Adrenal gland (tissue), 12 donors: ENCODE results near the gene NRXN2. TPM values are rescaled to one million over a fixed set of nuclear protein-coding genes. Genes with fewer than 3 reads are reported as not detected.

Source experiments
- DNase-seq, 7 donors: peaks; one replicate each; pipeline ENCODE4 v3.0.0-alpha.2; 2019 to 2020
- H3K27ac ChIP-seq, 5 donors: fragments of 200-600 bp; sonication (generic) in 4 of 5; 1 replicate in 3 of 5; 2 replicates in 2 of 5; pipeline versions ENCODE4 v1.5.1 to v1.8.0; 2016 to 2020; ENCODE audit warnings: mild to moderate bottlenecking in 1 of 5
- H3K27me3 ChIP-seq: fragments of 200-600 bp; 2 replicates; pipeline ENCODE4 v1.8.0; 2021
- H3K36me3 ChIP-seq, 2 donors: fragments of 200-600 bp; replicated peaks in 1 of 2; 1 replicate in 1 of 2; 2 replicates in 1 of 2; pipeline versions ENCODE4 v1.5.1 to v1.8.0; 2018 to 2022
- H3K4me1 ChIP-seq, 2 donors: fragments of 200-600 bp; replicated peaks in 1 of 2; 1 replicate in 1 of 2; 2 replicates in 1 of 2; pipeline versions ENCODE4 v1.5.1 to v1.8.0; 2018 to 2021
- H3K4me3 ChIP-seq, 4 donors: fragments of 200-600 bp; sonication (generic) in 3 of 4; one replicate each; pipeline ENCODE4 v1.5.1; 2016 to 2018
- H3K9me3 ChIP-seq, 3 donors: fragments of 200-600 bp; sonication (generic) in 1 of 3; replicated peaks in 1 of 3; 1 replicate in 2 of 3; 2 replicates in 1 of 3; pipeline versions ENCODE4 v1.5.1 to v1.8.0; 2016 to 2021
- CTCF ChIP-seq, 6 experiments: fragments of 450-650 bp in 4 of 6; fragments of 200-600 bp in 2 of 6; sonication (generic) in 1 of 6; IDR thresholded peaks; 1 replicate in 5 of 6; 2 replicates in 1 of 6; pipeline versions ENCODE4 v1.5.1 to v1.8.0; 2016 to 2021; ENCODE audit warnings: antibody characterized with exemption in 6 of 6, mild to moderate bottlenecking in 2 of 6, moderate library complexity in 1 of 6
- POLR2A ChIP-seq, 2 donors: fragments of 450-650 bp; IDR thresholded peaks; one replicate each; pipeline ENCODE4 v1.6.1; 2017; ENCODE audit warnings: antibody characterized with exemption in 2 of 2, mild to moderate bottlenecking in 2 of 2, moderate library complexity in 1 of 2
- WGBS, 4 donors: extraction: QIAGEN DNeasy Blood & Tissue Kit in 2 of 4; methylation state at CpG; one replicate each; pipeline versions ENCODE4 v1.1.5 to v1.1.7; 2013 to 2017; 5-methylcytosine and 5-hydroxymethylcytosine counted together
- intact Hi-C, 2 donors: fragments of 100-400 bp; cut with DNase I; formaldehyde crosslinking; loops; one replicate each; pipeline versions ENCODE4 v1.14.1 to v1.15.0; 2022 to 2023
- polyA plus RNA-seq, 3 donors: library from polyadenylated mRNA; stranded (reverse); fragments of 200-250 nt in 2 of 3; fragments of 350-450 nt in 1 of 3; fragmentation: Illumina TruSeq in 1 of 3; extraction: RNeasy Lipid Tissue Mini Kit (QIAGEN cat#74804) in 1 of 3; gene quantifications; one replicate each; pipeline ENCODE4 v1.2.3, GENCODE V29; 2013 to 2014
- total RNA-seq, 9 donors: library from RNA; depleted of rRNA in 4 of 9; stranded (reverse); fragments of >200 nt in 4 of 9; fragments of 120-200 nt in 1 of 9; fragmentation: NEBNext Ultra II Directional in 1 of 9; extraction: Animal tissue kit (Norgen Biotek cat#: 25700) in 1 of 9; gene quantifications; one replicate each; pipeline versions ENCODE4 v1.1.0 to v1.2.4, GENCODE V29; 2013 to 2023
- donor health status: healthy with polysubstance abuse.
- donor health status: Bipolar disorder and iron deficiency.
- donor health status: DM: yes; HTN: yes; CAD: no.
- donor health status: DM: no; HTN: no; CAD: no.
- donor health status: DM: no; HTN: no; CAD: no.
- donor health status: DM: yes; HTN: yes; CAD: no.

Gene NRXN2
- total and polyA plus RNA-seq, 12 donors: 1.7 to 17.1 (median 4.9) TPM

- no peaks in the 10 kb centered on the region for H3K9me3 ChIP-seq
- WGBS, 4 donors: 38 to 47% (median 43%) methylated on average over 19 of the region's 19 CpGs
- no peak overlapping the region for H3K4me3 ChIP-seq
- peak in 2 of 7 donors; percentile 27 to 45 for DNase-seq
- intact Hi-C loops: loop anchor here in 1 of 2 donors (5.0 kb wide), 1 partner anchor 34 kb away; the partner anchor contains the start of gene NRXN2
- no peak for TF ChIP-seq CTCF (IDR thresholded peaks at IDR 0.05)
- no peak for TF ChIP-seq POLR2A (IDR thresholded peaks at IDR 0.05)
- H3K27ac ChIP-seq: peak overlapping the region in 1 of 5 donors; percentile 31
- H3K27me3 ChIP-seq: no peaks in the 10 kb centered on the region
- H3K36me3 ChIP-seq: no peaks in the 10 kb centered on the region
- peaks cover 0 to 18% of the 10 kb centered on the region in 2 donors for H3K4me1 ChIP-seq
Measured at GRCh38 chr11:64687643-64688533, 35.1 kb downstream of the NRXN2 start.

GRCh38 chr11:64687204-64687603, 35.8 kb downstream of the NRXN2 start:
- TF ChIP-seq CTCF (IDR thresholded peaks at IDR 0.05) (no peak), POLR2A (IDR thresholded peaks at IDR 0.05) (no peak)
- Histone ChIP-seq H3K4me3 (no peak overlapping the region), H3K9me3 (no peaks in the 10 kb centered on the region), H3K27ac (no peak overlapping the region), H3K27me3 (no peaks in the 10 kb centered on the region), H3K4me1 (peaks cover 0 to 18% of the 10 kb centered on the region in 2 donors), H3K36me3 (no peaks in the 10 kb centered on the region)
- intact Hi-C loops: loop anchor here in 1 of 2 donors (5.0 kb wide), 1 partner anchor 35 kb away; the partner anchor contains the start of gene NRXN2
- DNase-seq: peak in 6 of 7 donors; percentile 13 to 60 (median 36)
- 41 to 60% (median 47%) methylated on average over 4 to 6 of the region's 6 CpGs for WGBS, 4 donors

GRCh38 chr11:64686466-64687170, 36.4 kb downstream of the NRXN2 start:
- intact Hi-C loops: loop anchor here in 1 of 2 donors (5.0 kb wide), 1 partner anchor 36 kb away; the partner anchor contains the start of gene NRXN2
- H3K36me3 ChIP-seq: no peaks in the 10 kb centered on the region
- no peak overlapping the region for H3K4me3 ChIP-seq
- no peaks in the 10 kb centered on the region for H3K27me3 ChIP-seq
- WGBS, 4 donors: 90 to 93% (median 91%) methylated on average over 8 to 9 of the region's 9 CpGs
- no peak for DNase-seq
- peaks cover 0 to 18% of the 10 kb centered on the region in 2 donors for H3K4me1 ChIP-seq
- no peak overlapping the region for H3K27ac ChIP-seq
- TF ChIP-seq CTCF (IDR thresholded peaks at IDR 0.05) (no peak), POLR2A (IDR thresholded peaks at IDR 0.05) (no peak)
- H3K9me3 ChIP-seq: no peaks in the 10 kb centered on the region

GRCh38 chr11:64685536-64685935, 37.5 kb downstream of the NRXN2 start:
- WGBS, 4 donors: 89 to 93% (median 91%) methylated on average over 15 to 18 of the region's 18 CpGs
- peaks cover 0 to 18% of the 10 kb centered on the region in 2 donors for H3K4me1 ChIP-seq
- H3K36me3 ChIP-seq: no peaks in the 10 kb centered on the region
- no peak overlapping the region for H3K4me3 ChIP-seq
- H3K27ac ChIP-seq: no peak overlapping the region
- H3K27me3 ChIP-seq: no peaks in the 10 kb centered on the region
- TF ChIP-seq POLR2A (IDR thresholded peaks at IDR 0.05): no peak
- TF ChIP-seq CTCF (IDR thresholded peaks at IDR 0.05): no peak
- intact Hi-C loops: loop anchor here in 1 of 2 donors (5.0 kb wide), 1 partner anchor 37 kb away; the partner anchor contains the start of gene NRXN2
- DNase-seq: no peak
- no peaks in the 10 kb centered on the region for H3K9me3 ChIP-seq
